Right forelimb (tissue), 1 donor: ENCODE measurements around the gene HES3.
A peak's percentile ranks its signal among the peaks of the same experiment; 100 is the strongest.

Experiments
- DNase-seq: peaks from one replicate; pipeline ENCODE4 v3.0.0-alpha.2; 2018

The HES3 gene

DNA sequence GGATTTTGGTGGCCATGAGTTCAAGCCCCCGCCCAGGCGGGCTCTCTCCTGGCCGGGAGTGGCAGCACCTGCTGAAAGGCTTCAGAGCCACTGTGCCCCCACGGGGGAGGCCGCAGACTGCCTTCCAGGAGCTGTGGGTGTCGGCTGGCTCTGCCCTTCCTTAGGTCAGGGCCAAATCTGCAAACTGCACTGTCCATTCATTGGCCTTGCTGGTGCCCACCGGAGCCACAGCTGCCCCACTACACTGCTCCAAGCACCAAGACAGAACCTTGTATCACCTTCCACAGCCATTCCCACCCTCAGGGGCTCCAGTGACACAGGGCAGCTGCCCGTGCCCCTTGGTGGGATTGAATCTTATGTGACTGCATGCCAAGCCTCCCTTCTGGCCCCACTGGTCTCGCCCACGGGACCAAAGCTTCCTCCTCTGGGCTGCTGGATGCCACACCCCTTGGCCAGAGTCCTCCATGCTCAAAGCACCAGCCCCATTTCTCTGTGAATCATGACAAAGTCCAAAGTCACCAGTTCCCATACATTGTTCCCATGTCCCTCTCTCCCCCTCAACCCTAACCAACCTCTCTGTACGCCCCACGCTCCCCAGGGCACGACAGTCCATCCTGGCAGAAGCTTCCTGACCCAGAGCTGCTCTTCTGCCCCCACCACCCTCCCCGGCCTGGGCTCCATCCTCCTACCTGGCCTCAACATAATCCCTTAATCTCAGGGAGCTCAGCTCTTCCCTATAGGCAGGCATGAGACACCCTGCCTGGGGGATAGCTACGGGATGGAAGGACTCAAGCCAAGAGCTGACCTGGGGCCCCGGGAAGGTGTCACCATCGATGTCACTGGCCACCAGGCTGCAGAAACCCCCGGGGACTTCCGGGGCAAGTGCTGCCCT, 37.8 kb downstream of the HES3 start:
- no peak for DNase-seq

DNA sequence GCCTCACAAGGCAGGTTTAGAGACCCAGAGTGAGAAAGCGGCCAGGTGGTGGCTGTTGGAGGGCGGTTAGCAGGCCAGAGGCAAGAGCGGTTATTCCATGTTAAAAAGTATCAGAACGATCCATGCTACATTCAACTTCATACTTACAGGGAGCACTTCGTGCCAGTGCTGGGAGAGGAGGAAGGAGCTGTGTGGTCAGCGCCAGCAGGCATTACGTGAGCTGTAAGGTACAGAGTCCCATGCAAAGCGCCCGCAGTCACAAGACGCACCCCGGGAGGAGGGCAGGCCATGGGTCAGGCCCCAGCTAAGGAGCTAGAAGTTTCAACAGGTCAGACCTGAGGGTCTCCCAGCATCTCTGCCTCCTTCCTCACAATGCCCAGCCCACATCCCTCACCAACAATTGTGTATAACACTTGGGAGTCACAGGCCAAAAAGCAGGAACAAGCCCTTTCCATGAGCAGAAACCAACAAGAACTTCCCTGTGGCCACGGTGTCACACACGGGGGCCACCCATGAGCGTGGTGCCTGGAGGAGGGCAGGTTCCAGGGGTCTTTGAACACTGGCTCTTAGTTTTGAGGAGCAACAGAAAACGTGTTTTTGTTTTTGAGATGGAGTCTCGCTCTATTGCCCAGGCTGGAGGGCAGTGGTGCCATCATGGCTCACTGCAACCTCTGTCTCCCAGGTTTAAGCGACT, 38.7 kb downstream of the HES3 start:
- no peak for DNase-seq

DNA sequence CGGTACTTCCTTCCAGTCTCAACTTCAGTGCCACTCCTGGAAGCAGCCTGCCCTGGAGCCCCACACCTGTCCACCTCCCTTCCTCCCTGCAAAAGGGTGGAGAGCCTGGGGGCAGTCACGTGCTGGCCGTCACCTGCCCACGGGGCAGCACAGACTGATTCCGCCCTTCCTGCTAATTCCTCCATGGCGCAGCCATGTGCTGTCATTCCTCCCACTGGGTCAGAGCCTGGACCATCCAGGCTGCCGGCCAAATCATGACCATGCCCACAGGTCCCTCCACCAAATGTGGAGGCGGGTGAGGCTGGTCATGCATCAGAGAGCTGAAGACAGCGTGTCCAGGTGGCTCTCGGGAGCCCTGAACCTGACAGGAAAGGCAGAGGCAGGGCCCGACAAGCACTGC, 41.4 kb downstream of the HES3 start:
- DNase-seq: no peak

DNA sequence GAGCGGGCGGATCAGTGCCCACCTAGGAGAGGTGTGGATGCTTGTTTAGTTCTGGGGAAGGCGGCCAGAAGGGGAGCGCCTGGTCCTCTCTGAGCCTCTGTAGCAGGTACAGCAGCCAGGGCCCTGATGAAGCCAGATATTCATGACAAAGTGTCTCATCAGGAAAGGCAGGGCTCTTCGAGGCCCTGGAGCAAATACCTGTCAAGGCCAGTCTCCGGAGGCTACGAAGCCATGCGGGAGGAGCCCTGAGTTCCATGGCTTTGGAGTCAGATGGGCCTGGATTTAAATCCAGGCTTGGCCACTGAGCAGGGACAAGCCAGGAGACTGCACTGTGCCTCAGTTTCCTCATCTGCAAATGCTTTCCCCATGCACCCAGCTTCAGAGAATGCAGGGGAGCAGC, 42.3 kb downstream of the HES3 start:
- DNase-seq: no peak

DNA sequence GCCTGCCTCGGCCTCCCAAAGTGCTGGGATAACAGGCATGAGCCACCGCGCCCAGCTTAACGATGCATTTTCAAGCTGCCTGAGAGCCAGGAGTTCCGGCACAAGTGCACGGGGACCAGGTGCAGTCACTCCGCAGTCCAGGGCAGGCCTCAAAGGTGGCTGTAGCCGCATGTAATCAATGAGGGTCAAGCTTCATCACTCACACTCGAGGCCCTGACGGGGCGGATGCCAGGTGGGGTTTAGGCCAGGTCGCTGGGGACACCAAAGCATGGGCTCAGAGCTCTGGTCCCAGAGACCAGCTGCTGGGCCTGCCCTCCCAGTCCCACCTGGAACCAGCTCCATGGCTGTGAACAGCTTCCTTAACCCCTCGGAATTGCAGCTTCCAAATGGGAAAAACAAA, 43.0 kb downstream of the HES3 start:
- no peak for DNase-seq

DNA sequence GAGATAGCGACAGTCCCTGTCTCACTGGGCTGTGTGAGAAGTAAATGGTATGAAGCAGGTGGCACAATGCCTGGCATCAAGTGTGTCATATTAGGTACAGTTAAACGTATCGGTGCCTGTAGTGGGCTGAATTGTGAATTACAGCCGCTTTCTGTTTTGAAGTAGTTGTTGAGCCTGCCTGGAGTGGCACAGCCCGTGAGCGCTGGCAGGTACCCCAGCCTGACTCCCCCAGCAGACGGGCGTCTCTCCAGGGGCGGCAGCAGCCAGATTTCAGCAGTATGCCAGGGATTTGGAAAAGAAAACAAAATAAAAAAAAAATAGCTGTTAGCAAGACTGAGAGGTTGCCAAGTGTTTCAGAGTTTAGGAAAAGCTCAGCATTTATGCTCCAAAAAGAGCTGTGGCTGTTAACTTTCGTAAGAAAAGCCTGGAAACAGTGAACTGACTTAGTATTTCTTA, 43.5 kb downstream of the HES3 start:
- DNase-seq: peak; percentile 68

DNA sequence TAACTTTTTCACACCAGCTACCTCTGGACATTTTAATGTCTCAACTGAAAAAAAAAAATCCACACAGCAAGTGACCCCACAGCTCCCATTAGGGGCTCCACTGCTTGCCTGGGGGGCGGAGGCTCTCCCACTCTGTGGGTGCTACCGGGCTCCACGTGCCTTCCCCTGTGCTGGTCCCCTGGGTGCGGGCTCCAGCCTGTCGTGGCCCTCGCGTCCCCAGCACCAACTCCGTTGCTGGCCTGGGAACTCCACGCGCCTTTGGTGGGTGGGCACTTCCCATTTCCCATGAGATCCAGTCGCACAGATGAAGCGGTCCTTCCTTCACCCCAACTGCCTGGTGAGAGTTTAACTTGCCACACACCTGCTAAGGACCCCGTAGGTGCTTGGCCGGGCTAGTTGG, 44.0 kb downstream of the HES3 start:
- no peak for DNase-seq

GRCh38 chr1:6288665-6289064, 44.7 kb downstream of the HES3 start:
- no peak for DNase-seq

GRCh38 chr1:6292102-6292501, 48.1 kb downstream of the HES3 start:
- DNase-seq: no peak

- DNase-seq: no peak
Measured at GRCh38 chr1:6294080-6294889, 50.3 kb downstream of the HES3 start.

- no peak for DNase-seq
Measured at GRCh38 chr1:6294890-6295556, 51.0 kb downstream of the HES3 start.
